HEK293T (cell line): ENCODE data around the gene DOCK9.

Experiments
- CTCF ChIA-PET: fragments of 350-600 bp; formaldehyde crosslinking; extraction: SDS; loops from one replicate; lab custom pipeline; 2021; ENCODE audit warnings: antibody characterized with exemption, inconsistent platforms; lab: Yijun Ruan, JAX
- POLR2A ChIA-PET: fragments of 350-600 bp; formaldehyde crosslinking; extraction: SDS; loops from one replicate; lab custom pipeline; 2020; ENCODE audit warnings: antibody characterized with exemption, inconsistent platforms; lab: Yijun Ruan, JAX
- DNase-seq: peaks from one replicate; pipeline ENCODE4 v3.0.0; 2012; ENCODE audit warnings: mixed read lengths; ENCODE audit errors: extremely low spot score
- ARNT ChIP-seq: fragments of 450-650 bp; IDR thresholded peaks from 2 replicates; pipeline ENCODE4 v1.6.1; 2017; ENCODE audit warnings: mild to moderate bottlenecking
- BHLHE40 ChIP-seq: fragments of 450-650 bp; IDR thresholded peaks from 2 replicates; pipeline ENCODE4 v1.6.1; 2016; ENCODE audit warnings: mild to moderate bottlenecking, moderate library complexity, borderline replicate concordance
- CTBP1 ChIP-seq: fragments of 450-650 bp; IDR thresholded peaks from 2 replicates; pipeline ENCODE4 v1.6.1; 2016; ENCODE audit warnings: borderline replicate concordance
- ELF4 ChIP-seq: fragments of 450-650 bp; IDR thresholded peaks from 2 replicates; pipeline ENCODE4 v1.6.1; 2017; ENCODE audit warnings: antibody characterized with exemption
- FOXA1 ChIP-seq: fragments of 450-650 bp; IDR thresholded peaks from 2 replicates; pipeline ENCODE4 v1.6.1; 2016; ENCODE audit warnings: mild to moderate bottlenecking
- FOXK2 ChIP-seq: fragments of 450-650 bp; IDR thresholded peaks from 2 replicates; pipeline ENCODE4 v1.6.1; 2016; ENCODE audit warnings: mild to moderate bottlenecking
- FOXM1 ChIP-seq: fragments of 450-650 bp; IDR thresholded peaks from 2 replicates; pipeline ENCODE4 v1.6.1; 2017; ENCODE audit warnings: mild to moderate bottlenecking, borderline replicate concordance
- HDGF ChIP-seq: fragments of 450-650 bp; IDR thresholded peaks from 2 replicates; pipeline ENCODE4 v1.6.1; 2017; ENCODE audit warnings: antibody characterized with exemption, borderline replicate concordance
- L3MBTL2 ChIP-seq: fragments of 450-650 bp; conservative IDR thresholded peaks from 2 replicates; pipeline ENCODE4 v1.6.1; 2016; ENCODE audit warnings: mild to moderate bottlenecking
- LEF1 ChIP-seq: fragments of 450-650 bp; IDR thresholded peaks from 2 replicates; pipeline ENCODE4 v1.6.1; 2017; ENCODE audit warnings: mild to moderate bottlenecking, borderline replicate concordance
- NFRKB ChIP-seq: fragments of 450-650 bp; IDR thresholded peaks from 2 replicates; pipeline ENCODE4 v1.6.1; 2016; ENCODE audit warnings: mild to moderate bottlenecking, moderate library complexity
- SP1 ChIP-seq: fragments of 450-650 bp; IDR thresholded peaks from 2 replicates; pipeline ENCODE4 v1.6.1; 2017
- SUZ12 ChIP-seq: fragments of 450-650 bp; IDR thresholded peaks from 2 replicates; pipeline ENCODE4 v1.6.1; 2016; ENCODE audit warnings: mild to moderate bottlenecking
- TARDBP ChIP-seq: fragments of 450-650 bp; IDR thresholded peaks from 2 replicates; pipeline ENCODE4 v1.6.1; 2016
- ZNF384 ChIP-seq: fragments of 450-650 bp; IDR thresholded peaks from 2 replicates; pipeline ENCODE4 v1.6.1; 2016
- TF ChIP-seq, protein P1 (sequence below): fragments of 450-650 bp; IDR thresholded peaks from 2 replicates; pipeline ENCODE4 v1.6.1; 2016

DOCK9 gene

DNA sequence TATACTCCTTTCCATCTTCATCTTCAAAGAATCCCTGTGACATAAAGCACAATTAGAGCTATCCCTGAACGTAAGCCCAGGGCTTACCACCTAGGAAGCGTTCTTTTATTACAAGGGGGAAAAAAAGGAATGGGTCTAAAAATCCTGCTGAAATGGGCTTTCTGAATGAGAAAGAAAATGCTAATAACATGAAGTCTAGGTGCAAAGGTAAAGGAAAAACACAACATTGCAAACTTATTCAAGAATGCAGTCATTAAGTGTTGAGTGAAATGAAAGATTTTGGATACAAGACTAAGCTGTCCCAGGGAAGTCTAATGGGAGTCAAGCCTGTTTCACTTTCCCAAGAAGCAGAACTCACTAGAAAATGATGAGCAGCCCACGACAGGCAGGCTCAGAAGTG is 170.1 kb downstream of the DOCK9 start:
- POLR2A ChIA-PET, result no interaction called here
- CTCF ChIA-PET, result no interaction called here
- DNase-seq, result no peak
- TF ChIP-seq L3MBTL2 (no peak), SP1 (no peak), SUZ12 (no peak), BHLHE40 (no peak), FOXK2 (no peak), ELF4 (no peak), FOXM1 (no peak), ARNT (no peak), ZNF384 (no peak), CTBP1 (no peak), FOXA1 (no peak), NFRKB (no peak)
- TF ChIP-seq, protein P1, sequence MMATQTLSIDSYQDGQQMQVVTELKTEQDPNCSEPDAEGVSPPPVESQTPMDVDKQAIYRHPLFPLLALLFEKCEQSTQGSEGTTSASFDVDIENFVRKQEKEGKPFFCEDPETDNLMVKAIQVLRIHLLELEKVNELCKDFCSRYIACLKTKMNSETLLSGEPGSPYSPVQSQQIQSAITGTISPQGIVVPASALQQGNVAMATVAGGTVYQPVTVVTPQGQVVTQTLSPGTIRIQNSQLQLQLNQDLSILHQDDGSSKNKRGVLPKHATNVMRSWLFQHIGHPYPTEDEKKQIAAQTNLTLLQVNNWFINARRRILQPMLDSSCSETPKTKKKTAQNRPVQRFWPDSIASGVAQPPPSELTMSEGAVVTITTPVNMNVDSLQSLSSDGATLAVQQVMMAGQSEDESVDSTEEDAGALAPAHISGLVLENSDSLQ, result no peak

DNA sequence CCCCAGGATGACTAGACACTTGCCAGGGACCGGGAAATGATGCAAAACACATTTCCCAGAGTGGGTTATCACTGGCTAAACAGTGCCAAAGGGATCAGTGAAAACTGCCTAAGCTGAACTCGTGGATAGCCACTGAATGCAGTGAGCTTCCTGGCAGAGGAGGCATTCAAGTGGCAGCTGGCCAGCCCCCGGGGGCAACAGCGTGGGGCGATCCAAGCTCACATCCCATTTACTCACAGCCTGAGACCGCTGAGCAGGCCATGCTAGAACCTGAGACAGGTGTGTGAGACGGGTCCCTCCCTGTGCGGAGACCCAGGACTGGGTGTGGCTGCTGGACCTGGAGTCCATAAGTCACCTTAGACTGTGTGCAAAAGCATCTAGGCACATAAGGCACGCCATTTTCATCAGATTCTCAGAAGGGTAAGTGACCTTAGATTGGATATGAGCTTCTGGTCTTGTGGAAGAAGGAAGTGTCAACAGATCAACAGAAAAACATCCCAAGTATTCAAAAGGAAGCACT is 173.5 kb downstream of the DOCK9 start:
- ChIA-PET POLR2A (no interaction called here), CTCF (no interaction called here)
- DNase-seq, result no peak
- TF ChIP-seq FOXK2, result no peak
- TF ChIP-seq ARNT, result no peak
- TF ChIP-seq LEF1, result no peak
- no peak for TF ChIP-seq BHLHE40
- no peak for TF ChIP-seq TARDBP
- no peak for TF ChIP-seq L3MBTL2
- TF ChIP-seq SUZ12, result no peak
- no peak for TF ChIP-seq ZNF384
- TF ChIP-seq ELF4, result no peak
- TF ChIP-seq, protein P1, result no peak
- TF ChIP-seq CTBP1, result no peak
- no peak for TF ChIP-seq FOXM1
- TF ChIP-seq HDGF, result no peak
- TF ChIP-seq FOXA1, result no peak
- no peak for TF ChIP-seq NFRKB
- no peak for TF ChIP-seq SP1

DNA sequence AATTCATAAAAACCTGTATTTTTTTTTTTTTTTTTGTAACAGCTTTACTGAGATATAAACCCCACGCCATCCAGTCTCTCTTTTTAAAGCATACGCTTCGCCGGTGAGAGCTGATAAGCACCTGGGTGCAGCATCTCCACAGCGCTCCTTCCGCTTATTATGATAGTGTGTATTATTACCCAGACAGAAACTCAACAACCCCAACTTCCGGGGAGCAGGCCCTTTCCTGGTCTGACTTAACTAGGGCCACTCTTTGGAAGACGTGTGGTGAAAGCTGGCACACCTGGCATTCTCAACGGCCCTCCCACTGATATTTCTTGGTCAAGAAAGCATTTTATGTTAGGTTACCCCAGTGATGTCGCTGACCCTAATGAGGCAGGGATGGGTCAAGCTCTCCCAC is 173.9 kb downstream of the DOCK9 start:
- no peak for DNase-seq
- CTCF ChIA-PET, result no interaction called here
- TF ChIP-seq BHLHE40, result no peak
- no peak for TF ChIP-seq LEF1
- TF ChIP-seq ARNT, result no peak
- no peak for TF ChIP-seq FOXM1
- no peak for TF ChIP-seq SUZ12
- TF ChIP-seq L3MBTL2, result no peak
- no peak for TF ChIP-seq ZNF384
- no peak for TF ChIP-seq FOXA1
- no peak for TF ChIP-seq HDGF
- no peak for TF ChIP-seq SP1
- POLR2A ChIA-PET, result no interaction called here

DNA sequence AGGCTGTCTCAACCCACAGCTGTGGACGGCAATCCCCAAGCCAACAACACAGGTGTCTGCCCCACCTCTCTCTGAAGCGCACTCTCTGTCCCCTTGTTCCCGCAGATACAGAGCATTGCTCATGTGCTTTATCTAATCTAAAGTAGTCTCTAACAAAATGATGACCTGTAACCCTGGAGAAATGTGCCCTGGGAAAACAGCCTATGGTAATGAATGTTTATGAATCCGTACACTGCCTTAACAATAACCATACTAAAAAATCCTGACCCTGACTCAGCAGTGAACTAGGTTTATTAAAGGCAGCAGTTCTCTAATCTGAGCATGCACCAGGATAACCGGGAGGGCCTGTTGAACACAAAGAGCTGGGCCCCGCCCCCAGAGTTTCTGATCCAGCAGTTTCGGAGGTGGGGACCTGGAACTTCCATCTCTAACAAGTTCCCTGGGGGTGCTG is 174.7 kb downstream of the DOCK9 start:
- POLR2A ChIA-PET, result no interaction called here
- DNase-seq, result no peak
- TF ChIP-seq ZNF384 (no peak), NFRKB (no peak), BHLHE40 (no peak), FOXM1 (no peak), ELF4 (no peak), SUZ12 (no peak), SP1 (no peak), FOXA1 (no peak), TARDBP (no peak)
- CTCF ChIA-PET, result no interaction called here

DNA sequence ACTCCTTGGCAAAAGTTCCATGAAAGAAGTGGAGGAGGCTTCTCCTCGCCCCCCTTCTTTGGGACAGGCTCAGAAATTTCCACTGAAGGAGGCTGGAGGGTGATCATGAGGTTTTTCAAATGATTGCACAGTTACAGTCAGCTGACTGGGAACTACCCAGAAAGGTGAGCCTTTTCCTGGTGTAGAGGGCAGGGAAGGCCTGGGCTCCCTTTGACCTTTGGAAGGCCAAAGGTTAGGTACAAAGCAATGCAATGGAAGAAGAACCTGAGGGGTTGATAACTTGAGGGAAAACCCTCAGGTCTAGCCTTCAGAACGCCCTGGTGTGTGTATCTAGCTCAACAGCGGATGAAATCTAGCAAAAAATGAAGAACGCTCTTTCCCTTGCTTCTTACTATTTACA is 175.3 kb downstream of the DOCK9 start:
- TF ChIP-seq CTBP1 (no peak), LEF1 (no peak), ARNT (no peak), SP1 (no peak), NFRKB (no peak), TARDBP (no peak), FOXA1 (no peak), FOXM1 (no peak), SUZ12 (no peak), L3MBTL2 (no peak), FOXK2 (no peak), ELF4 (no peak)
- TF ChIP-seq, protein P1, result no peak
- no peak for DNase-seq
- ChIA-PET CTCF (no interaction called here), POLR2A (no interaction called here)

DNA sequence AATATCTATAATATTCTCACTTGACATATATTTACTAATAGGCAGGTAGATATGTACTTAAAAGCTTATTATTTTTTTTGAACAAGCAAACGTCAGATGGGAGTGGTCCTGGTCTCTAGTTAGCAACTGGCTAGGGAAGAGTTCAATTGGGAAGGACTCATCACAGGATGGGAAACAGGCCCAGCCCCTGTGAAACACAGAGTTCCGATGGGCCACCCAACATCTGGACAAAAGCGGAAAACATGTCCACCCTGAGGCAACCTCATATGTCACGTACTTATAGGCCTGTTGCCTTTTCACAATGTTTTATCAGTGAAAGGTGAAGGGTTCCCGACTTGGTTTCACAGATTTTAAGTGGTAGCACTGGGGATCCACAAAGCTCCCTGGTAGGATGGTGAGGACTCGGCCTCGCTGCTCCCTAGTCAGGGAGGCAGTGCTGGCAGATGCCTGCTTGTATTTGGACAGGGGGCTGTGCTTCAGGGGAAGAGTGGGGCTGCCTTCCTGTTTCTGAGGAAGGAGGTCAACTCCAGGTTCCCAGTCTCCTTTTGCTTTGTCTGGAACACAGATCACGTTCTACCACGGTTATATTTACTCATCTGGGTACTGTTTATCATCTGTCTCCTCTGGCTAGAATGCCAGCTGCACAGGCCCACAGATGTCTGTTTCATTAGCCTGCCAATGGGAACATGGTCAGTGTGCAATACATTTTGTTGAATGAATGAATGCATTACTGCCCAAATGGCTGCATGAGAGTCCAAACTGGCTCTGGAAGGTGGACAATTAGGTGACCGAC is 176.0 kb downstream of the DOCK9 start:
- TF ChIP-seq, protein P1, result no peak
- TF ChIP-seq ELF4, result no peak
- no peak for TF ChIP-seq SP1
- no peak for TF ChIP-seq NFRKB
- TF ChIP-seq FOXA1, result no peak
- no peak for TF ChIP-seq HDGF
- no peak for TF ChIP-seq TARDBP
- no peak for TF ChIP-seq ARNT
- TF ChIP-seq SUZ12, result no peak
- no peak for TF ChIP-seq CTBP1
- TF ChIP-seq ZNF384, result no peak
- no peak for TF ChIP-seq FOXK2
- DNase-seq, result no peak
- ChIA-PET POLR2A (no interaction called here), CTCF (no interaction called here)
